Glutamatergic neuron (in vitro differentiated cells): ENCODE data around the gene WFDC5. TPM values are rescaled to one million over a fixed set of nuclear protein-coding genes. Genes with fewer than 3 reads are reported as not detected.
A peak's percentile ranks its signal among the peaks of the same experiment; 100 is the strongest.

Experiments used
- DNase-seq: peaks from one replicate; pipeline ENCODE4 v3.0.0; 2022
- H3K27ac Mint-ChIP-seq: one replicate; pipeline ENCODE4 v1.8.0; 2020; ENCODE audit warnings: mild to moderate bottlenecking, mixed read lengths, inconsistent platforms; ENCODE audit not compliant: unreplicated experiment
- H3K27me3 Mint-ChIP-seq: one replicate; pipeline ENCODE4 v1.8.0; 2020; ENCODE audit warnings: mild to moderate bottlenecking, moderate library complexity, mixed read lengths, inconsistent platforms; ENCODE audit not compliant: unreplicated experiment
- H3K36me3 Mint-ChIP-seq: one replicate; pipeline ENCODE4 v1.8.0; 2020; ENCODE audit warnings: mild to moderate bottlenecking, mixed read lengths, inconsistent platforms; ENCODE audit not compliant: unreplicated experiment
- H3K4me1 Mint-ChIP-seq: one replicate; pipeline ENCODE4 v1.8.0; 2020; ENCODE audit warnings: mild to moderate bottlenecking, low read depth, mixed read lengths, inconsistent platforms; ENCODE audit not compliant: unreplicated experiment
- H3K4me3 Mint-ChIP-seq: one replicate; pipeline ENCODE4 v1.8.0; 2020; ENCODE audit warnings: mild to moderate bottlenecking, mixed read lengths, inconsistent platforms; ENCODE audit not compliant: unreplicated experiment
- H3K9me3 Mint-ChIP-seq: one replicate; pipeline ENCODE4 v1.8.0; 2020; ENCODE audit warnings: mild to moderate bottlenecking, moderate library complexity, mixed read lengths, inconsistent platforms; ENCODE audit not compliant: unreplicated experiment
- CTCF ChIP-seq: fragments of 200-600 bp; sonication (generic); IDR thresholded peaks from one replicate; pipeline ENCODE4 v1.5.0; 2021; ENCODE audit not compliant: partially characterized antibody, unreplicated experiment
- total RNA-seq: library from RNA; stranded (reverse); fragmentation: NEBNext Ultra II Directional; extraction: Animal tissue kit (Norgen Biotek cat#: 25700); gene quantifications from one replicate; pipeline ENCODE4 v1.2.1, GENCODE V29; 2021; ENCODE audit not compliant: unreplicated experiment

Gene WFDC5
- total RNA-seq, 1 donor from 2014 or later, result not detected

GRCh38 chr20:45103072-45103471, 11.9 kb downstream of the WFDC5 start:
- H3K27ac Mint-ChIP-seq, result no peak overlapping the region
- H3K4me3 Mint-ChIP-seq, result no peak overlapping the region
- peaks cover 5% of the 10 kb centered on the region for H3K9me3 Mint-ChIP-seq
- DNase-seq, result no peak
- peaks cover 12% of the 10 kb centered on the region for H3K27me3 Mint-ChIP-seq
- no peaks in the 10 kb centered on the region for H3K36me3 Mint-ChIP-seq
- H3K4me1 Mint-ChIP-seq, result no peaks in the 10 kb centered on the region
- no peak for TF ChIP-seq CTCF

GRCh38 chr20:45101333-45101850, 13.6 kb downstream of the WFDC5 start:
- H3K27ac Mint-ChIP-seq, result no peak overlapping the region
- no peak for TF ChIP-seq CTCF
- DNase-seq, result no peak
- H3K27me3 Mint-ChIP-seq, result peaks cover 15% of the 10 kb centered on the region
- H3K36me3 Mint-ChIP-seq, result no peaks in the 10 kb centered on the region
- H3K4me3 Mint-ChIP-seq, result no peak overlapping the region
- H3K4me1 Mint-ChIP-seq, result no peaks in the 10 kb centered on the region
- peaks cover 5% of the 10 kb centered on the region for H3K9me3 Mint-ChIP-seq

DNA sequence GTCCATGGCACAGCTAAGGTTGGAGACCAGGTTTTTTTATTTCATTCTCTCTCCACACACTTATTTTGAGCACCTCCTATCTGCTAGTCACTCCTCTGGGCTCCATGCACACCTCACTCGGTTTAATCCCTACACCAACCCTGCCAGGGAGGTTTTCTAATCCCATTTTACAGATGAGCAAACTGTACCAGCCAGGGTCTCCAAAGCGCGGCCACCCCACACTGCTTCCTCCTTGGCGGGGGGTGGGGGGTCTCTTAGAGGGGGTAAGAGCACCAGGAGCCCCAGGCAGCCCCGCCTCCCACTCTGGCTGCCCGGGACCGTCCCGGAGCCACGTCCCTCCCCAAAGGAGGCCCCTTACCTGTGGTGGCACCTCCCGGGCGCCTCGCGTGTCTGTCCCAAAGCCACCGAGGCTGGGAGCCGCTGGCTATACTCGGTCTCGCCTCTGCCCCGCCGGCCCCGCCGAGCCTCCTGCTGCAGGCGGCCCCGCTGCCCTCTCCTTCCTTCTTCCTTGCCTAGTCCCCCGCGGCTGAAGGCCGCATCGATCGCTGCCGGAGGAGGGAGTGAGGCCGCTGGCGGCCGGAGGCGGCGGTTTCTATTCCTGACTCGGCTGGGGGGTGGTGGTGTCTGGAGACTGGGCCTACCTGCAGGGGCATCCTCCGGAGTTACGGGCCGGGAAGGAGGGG, 14.3 kb downstream of the WFDC5 start, which contains the start of gene KCNS1:
Gene KCNS1 (minus strand): TSS at position 565 of the 683 bp plus-strand sequence. CDS start 1,891 bp downstream, outside the sequence.
- H3K27ac Mint-ChIP-seq, result no peak within 1 kb of the TSS
- peak; percentile 83 for DNase-seq
- peaks cover 5% of the 10 kb centered on the region for H3K9me3 Mint-ChIP-seq
- TF ChIP-seq CTCF, result no peak
- H3K36me3 Mint-ChIP-seq, result no peaks in the 10 kb centered on the region
- no peaks in the 10 kb centered on the region for H3K4me1 Mint-ChIP-seq
- no peak within 1 kb of the TSS for H3K4me3 Mint-ChIP-seq
- peaks cover 15% of the 10 kb centered on the region for H3K27me3 Mint-ChIP-seq

DNA sequence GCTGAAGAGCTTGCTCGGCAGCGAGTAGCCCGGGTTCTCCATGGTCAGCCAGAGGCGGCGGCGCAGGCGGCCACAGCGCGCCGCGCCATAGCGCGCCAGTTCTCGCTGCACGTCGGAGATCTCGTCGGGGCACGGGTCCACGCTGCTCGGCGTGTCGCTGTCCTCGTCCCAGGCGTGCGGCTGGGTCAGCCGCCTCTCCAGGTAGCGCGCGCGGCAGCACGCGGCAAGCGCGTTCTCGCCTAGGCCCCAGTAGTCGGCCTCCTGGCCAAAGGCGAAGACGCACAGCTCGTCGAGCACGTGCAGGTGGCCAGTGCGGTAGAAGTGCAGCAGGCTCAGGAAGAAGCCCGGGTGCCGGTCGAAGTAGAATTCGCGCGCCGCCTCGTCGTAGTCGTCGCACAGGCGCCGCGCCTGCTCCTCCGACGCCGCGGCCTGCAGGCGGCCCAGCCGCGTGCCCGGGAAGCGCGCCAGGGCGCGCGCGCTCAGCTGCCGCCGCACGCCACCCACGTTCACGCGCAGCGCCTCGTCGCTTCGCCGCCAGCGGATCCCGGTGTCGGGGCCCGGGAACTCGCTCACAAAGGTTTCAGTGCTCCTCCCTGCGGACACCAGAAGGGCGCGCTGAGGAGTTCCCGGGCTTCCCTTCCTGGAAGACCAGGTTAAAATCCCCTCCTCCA, 16.7 kb downstream of the WFDC5 start:
- TF ChIP-seq CTCF, result no peak
- Mint-ChIP-seq H3K9me3 (peaks cover 2% of the 10 kb centered on the region), H3K4me1 (no peaks in the 10 kb centered on the region), H3K27ac (no peak overlapping the region), H3K4me3 (no peak overlapping the region), H3K36me3 (no peaks in the 10 kb centered on the region), H3K27me3 (peaks cover 13% of the 10 kb centered on the region)
- peak; percentile 65 for DNase-seq
